Stimulated activated CD4-positive, alpha-beta T cell treated with anti-CD3 and anti-CD28 coated beads, Interleukin-2, amount 100 ng/mL, for 48 hours (primary cell): ENCODE results near the gene PJA2.
A peak's percentile ranks its signal among the peaks of the same experiment; 100 is the strongest.
"Not testable (repeated sequence)": the region's sequence is repeated elsewhere in the genome, so short reads cannot be mapped to it uniquely, and the experiment has no call there.

ENCODE experiments used
- DNase-seq, 2 donors: peaks; one replicate each; pipeline ENCODE4 v3.0.0-alpha.2; 2020

PJA2 gene, protein sequence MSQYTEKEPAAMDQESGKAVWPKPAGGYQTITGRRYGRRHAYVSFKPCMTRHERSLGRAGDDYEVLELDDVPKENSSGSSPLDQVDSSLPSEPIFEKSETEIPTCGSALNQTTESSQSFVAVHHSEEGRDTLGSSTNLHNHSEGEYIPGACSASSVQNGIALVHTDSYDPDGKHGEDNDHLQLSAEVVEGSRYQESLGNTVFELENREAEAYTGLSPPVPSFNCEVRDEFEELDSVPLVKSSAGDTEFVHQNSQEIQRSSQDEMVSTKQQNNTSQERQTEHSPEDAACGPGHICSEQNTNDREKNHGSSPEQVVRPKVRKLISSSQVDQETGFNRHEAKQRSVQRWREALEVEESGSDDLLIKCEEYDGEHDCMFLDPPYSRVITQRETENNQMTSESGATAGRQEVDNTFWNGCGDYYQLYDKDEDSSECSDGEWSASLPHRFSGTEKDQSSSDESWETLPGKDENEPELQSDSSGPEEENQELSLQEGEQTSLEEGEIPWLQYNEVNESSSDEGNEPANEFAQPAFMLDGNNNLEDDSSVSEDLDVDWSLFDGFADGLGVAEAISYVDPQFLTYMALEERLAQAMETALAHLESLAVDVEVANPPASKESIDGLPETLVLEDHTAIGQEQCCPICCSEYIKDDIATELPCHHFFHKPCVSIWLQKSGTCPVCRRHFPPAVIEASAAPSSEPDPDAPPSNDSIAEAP

DNA sequence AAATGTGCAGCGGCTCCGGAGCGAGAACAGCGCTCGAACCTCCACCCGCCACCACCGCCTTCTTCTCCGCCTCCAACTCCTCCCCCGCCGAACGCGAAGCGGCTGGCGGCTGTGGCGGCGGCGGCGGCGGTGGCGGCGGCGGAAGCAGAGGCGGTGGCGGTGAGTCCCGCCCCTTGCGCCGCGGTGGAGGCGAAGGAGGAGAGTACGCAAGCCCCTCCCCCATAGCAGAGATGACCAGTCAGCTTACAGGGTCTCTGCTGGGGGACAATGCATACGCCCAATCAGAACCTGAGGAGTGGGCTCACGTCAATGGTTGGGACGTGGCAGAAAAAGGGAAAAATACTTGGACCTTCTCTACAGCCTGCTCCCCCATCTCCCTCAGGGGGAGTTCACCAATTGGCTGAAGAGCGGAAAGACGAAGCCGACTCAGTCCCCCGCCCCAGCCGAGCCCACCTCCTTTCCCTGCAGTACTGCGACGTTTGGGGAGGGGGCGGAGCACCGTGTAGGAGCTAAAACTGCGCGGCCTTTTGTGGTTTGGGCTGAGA, at the start of gene PJA2:
Gene PJA2 (minus strand): TSS at position 131 of the 545 bp plus-strand sequence. CDS start 26,541 bp downstream, outside the sequence.
- DNase-seq = peak; percentile 92 to 94

DNA sequence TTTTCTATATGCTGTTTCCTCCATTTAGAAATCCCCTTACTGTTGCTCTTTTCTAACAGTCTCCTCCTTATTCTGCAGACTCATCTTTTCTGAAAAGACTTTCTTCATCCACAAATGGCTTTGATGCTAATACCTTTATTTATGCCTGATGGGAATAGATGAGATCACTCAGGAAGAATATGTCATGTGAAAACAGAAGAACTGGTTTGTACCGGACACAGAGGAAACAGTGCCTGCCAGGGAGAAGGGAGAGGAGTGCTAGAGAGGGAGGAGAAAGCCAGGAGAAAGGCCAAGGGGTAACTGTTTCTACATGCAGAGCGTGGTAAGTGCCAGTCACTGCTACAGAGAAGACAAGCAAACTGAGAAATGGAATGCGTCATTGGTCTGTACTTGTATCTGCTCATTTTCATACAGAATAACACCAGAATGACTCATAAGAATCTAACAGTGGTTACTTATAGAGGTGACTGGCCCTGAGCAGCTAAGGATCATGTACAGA, 45.9 kb upstream of the PJA2 start:
- no peak for DNase-seq

DNA sequence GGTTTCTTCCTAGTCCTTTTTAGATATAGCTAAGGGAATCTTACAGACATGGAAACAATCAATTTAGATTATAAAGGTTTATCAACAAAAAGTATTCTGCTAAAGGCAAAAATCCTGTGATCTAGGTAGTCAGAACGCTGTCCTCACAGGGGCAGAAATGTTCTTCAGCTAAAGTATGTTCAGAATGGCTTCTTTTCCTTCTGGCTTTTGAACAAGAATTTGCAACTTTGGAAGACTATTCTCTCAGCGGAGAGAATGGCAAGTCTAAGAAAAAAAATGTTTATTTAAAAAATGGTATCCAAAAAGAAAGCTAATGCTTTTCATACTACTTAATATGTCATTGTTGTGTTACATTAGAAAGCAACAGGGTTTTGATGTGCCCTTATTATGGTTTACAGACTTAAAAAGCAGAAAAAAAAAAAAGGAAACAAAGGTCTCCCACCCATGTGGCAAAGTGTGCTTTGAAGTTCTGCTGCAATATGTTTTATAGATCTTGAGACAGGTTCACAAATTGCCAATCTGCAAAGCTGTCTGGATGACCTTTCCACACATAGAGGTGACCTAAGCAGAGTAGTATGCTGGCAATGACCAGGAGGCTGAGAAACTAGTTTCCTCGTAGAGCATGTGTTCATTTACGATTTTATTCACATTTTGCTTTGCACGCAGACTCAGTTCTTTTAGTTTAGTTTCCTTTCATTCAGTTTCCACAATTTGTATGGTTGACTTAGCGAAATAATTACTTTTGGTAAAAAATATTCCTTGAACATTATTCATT, 45.1 kb upstream of the PJA2 start:
- no peak for DNase-seq

DNA sequence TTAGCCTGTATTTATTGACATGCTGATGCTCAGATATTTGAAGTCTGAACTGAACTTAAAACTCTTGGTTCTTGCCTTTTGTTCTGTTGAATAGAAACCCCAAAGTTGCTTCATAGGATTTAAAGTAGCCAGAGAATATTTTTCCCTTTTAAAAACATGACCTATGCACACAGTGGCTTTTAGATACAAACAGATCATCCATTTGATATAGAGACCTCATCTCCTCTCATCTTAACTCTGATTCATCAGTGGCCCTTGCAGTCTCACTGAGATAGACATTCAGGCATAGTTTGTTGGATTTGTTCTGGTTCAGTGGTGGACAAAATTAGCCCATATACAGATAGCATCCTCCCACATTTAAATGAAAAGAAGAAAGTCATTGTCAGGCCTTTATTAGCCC, 43.5 kb upstream of the PJA2 start:
- no peak for DNase-seq

DNA sequence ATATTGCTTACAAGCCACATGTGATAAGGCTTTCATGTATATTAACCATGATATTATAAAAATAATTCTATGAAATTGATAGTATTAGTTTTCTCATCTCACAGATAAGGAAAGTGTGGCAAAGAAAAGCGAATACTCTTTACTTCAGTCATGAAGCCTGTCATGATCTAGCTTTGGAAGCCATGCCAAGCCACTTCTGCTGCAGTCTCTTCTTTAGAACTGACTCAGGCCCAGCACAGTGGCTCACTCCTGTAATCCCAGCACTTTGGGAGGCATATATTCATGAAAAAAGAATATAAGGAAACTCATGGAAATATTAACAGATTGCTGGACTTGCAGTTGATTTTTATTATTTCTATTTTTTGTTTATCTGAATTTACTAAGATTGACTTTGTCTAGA, 42.9 kb upstream of the PJA2 start:
- no peak for DNase-seq

DNA sequence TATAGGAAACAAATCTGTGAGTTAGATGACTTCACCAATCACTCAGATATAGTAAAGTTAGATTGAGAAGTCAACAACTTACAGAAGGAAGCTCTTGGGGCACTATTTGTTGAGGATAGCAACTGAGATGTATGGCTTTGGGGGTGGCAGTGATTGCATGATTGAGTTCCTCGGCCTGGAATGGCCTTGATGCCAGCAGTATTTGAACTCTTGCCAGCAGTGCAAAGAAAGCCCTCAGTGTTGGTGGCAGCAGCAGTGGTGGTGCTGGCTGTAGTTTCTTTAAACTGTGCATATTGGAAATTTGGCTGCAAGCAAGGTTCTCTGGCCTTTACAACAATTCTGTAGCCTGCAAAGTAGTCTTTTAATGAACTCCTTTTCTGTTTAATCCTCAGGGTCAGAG, 41.4 kb upstream of the PJA2 start:
- no peak for DNase-seq

DNA sequence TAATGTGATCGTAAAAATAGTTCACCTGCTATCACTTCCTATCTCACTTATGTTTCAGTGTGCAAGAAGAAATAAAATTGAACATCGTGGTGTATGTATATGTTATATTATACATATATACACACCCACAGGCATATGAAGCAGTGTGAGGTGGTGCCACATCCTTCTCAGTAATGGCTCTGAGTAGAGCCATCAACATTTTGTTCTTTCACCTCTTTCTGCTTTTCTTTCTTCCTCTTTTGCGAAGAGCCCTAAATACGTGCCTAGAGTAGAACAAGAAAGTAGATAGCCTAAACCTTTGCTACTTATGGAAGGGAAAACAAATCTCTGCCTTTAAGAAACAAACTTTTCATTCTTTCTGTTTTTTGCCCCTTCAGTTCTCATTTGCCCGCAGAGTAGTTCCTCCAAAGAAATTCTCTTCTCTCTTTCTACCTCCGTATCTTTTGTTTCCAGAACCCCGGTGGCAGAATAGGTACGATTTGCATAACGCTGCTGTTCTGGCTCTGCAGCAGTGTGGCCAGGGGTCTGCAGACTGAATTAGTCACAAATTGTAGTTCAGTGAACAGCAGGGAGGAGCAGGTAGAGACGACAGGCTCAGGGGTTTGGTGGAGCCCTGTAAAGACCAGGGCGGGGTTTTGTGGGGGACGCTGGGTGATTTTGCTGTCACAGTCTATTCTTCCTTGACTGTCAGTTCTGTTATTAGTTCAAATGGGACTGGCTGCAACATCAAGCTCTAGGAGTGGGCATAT, 40.5 kb upstream of the PJA2 start:
- DNase-seq = no peak

DNA sequence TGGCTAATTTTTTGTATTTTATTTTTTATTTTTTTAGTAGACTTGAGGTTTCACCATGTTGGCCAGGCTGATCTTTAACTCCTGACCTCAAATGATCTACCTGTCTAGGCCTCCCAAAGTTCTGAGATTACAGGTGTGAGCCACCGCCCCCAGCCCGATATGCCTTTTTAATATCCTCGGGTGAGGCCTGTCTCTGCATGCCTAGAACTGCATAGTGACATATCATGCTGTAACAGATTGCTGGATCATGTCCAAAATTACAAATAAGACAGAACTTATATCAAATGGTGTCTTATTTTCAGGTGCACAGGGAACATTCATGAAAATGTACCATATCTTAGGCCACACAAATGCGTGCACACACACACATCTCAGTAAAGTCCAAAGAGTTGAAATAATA, 39.1 kb upstream of the PJA2 start:
- no peak for DNase-seq

DNA sequence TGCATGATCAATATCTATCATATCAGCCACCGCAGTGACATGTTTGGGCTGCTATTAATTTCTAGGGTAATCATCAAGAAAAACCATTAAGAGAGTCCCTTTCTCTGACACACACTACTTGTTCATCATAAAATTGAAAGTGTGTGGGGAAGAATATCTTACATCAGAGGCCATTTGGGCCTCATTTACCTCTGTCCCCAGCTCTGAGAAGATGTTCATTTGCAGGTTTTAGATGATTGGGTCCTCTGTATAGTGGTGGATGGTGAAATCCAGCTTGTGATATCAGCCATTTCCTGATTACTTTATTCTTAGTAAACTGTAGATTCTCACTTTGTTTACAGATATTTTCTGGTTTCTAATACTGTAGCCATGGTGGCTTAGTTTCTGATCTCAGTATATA, 29.8 kb upstream of the PJA2 start:
- DNase-seq = no peak

DNA sequence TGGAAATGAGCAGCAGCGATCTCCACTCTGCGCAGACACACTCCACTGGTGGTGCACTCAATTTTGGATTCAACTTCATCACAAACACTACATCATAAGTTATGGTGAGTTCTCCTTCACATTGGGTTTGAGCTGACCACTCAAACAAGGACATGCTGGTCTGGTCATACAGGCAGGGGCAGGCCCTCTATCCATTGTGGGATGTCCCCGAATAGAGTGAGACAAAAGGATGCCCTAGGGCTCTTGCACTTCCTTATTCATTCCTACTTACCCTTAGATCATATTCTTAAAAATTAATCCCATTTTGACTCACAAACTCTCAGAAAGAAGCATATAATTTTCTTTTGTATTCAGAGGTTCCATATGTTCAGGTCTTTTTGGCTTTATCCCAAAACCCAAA, 16.3 kb upstream of the PJA2 start:
- no peak for DNase-seq

DNA sequence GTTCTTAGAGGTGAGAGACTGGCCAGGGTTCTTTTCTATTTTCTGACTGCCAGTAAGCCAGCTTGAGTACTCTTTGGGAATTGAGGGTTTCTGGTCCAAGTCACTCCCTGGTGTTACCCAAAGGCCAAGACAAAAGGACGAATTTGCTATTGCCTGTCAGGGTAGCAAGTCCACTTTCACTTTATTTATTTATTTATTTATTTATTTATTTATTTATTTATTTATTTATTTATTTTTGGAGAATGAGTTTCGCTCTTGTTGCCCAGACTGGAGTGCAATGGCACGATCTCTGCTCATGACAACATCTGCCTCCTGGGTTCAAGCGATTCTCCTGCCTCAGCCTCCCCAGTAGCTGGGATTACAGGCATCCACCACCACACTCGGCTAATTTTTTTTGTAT, 15.7 kb upstream of the PJA2 start:
- DNase-seq = not testable (repeated sequence)

DNA sequence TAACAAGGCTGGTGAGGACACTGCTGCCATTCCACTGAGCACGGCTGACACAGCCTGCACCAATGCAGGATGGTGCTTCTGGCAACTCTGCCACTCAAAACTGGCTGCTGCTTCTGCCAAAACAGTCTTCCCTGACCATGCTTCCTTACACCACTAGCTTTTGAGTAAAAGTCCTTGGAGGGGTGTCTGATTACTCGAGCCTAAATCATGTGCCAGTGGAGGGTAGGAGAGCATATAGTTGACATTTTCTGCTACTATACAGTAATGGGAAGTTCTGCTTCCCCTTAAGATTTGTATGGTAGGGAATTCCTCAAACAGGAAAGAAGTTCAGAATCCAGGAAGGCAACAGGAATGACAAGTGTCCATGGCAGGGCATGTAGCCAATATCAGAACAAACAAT, 12.2 kb upstream of the PJA2 start:
- no peak for DNase-seq

DNA sequence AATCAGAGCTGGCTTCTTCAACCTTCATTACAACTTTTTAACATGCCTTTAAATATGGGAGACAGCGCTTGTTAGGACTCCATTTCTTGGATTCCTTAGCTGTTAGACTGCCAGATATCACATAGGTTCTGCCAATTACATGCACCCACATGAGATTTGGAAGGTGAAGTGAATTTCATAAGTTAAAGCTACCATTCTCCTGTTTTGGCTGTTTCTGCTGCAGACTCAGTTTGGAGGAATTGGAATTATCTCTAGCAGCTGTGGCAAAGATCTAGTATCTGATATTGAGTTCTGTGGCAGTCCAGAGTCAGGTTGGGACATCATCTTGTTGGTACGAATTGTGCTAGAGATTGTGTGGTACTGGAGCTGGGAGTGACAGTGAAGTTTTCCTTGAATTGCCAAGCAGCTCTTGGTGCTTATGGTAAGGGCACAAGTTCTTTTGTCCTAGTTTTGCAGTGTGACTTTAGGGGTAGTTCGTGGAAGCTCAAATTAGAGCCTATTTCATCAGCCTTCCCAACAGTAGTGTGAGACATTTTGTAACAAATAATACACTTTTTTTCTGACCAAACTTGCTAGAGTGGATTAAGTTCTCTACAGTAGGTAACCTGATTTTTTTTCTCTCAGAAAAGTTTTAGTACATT, 9.1 kb upstream of the PJA2 start:
- no peak for DNase-seq

DNA sequence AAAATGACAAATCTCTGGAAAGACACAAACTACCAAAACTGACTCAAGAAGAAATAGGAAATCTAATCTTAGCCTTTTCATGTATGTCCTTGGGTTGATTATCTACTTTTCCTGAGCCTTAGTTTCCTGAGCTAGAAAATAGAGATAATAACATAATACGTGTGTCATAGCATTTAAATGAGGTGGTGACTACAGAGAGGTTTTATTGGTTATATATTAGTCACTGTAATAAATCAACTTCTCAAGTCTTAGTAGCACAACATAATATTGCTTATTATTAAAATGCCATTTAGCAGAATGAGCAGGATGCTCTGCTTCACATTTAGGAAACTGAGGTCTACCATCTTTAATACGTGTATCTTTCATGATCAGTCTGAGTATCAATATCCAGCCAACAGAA, 7.1 kb upstream of the PJA2 start:
- DNase-seq = no peak

DNA sequence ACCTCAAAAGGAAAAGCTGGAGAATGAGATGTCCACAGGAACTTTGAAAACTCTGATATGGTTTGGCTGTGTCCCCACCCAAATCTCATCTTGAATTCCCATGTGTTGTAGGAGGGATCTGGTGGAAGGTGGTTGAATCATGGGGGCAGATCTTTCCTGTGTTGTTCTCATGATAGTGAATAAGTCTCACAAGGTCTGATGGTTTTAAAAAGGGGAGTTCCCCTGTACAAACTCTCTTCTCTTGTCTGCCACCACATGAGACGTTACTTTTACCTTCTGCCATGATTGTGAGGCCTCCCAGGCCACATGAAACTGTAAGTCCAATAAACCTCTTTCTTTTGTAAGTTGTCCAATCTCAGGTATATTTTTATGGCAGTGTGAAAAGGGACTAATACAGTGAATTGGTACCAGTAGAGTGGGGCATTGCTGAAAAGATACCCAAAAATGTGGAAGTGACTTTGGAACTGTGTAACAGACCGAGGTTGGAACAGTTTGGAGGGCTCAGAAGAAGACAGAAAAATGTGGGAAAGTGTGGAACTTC, 4.2 kb upstream of the PJA2 start:
- DNase-seq = not testable (repeated sequence)

DNA sequence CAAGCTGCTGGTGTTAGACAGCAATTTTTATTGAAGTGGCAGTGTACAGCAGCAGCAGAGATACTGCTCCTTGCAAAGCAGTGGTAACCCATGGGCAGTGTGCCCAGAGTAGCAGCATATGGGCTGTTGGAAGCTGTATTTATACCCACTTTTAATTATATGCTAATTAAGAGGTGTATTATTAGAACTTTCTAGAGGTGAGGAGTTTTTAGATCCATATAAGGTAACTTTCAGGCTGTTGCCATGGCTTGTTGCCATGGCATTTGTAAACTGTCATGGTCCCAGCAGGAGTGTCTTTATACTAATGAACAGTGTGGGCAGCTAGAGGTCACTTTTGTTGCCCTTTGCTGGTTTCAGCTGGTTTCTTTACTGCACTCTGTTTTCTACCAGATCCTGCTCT, 3.7 kb upstream of the PJA2 start:
- DNase-seq = no peak

DNA sequence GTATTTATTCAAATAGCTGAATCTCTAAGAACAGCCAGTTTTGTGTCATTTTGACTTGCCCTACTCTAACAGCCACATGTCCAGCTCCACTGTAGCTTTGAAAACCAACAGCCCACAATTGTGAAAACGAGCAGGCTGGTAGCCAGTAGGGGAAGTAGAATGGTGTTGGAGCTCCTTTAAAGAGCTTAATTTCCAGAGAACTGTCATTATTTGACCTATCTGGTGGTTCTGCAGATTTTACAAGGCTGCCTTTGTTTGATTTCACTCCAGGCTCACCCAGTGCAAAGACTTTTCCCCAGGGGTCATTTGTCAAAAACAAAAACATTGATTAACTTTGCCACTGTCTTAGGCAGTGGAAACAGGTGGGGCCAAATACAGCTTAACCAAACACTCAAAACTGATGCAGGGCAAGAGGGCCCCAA, 3.2 kb upstream of the PJA2 start:
- no peak for DNase-seq

DNA sequence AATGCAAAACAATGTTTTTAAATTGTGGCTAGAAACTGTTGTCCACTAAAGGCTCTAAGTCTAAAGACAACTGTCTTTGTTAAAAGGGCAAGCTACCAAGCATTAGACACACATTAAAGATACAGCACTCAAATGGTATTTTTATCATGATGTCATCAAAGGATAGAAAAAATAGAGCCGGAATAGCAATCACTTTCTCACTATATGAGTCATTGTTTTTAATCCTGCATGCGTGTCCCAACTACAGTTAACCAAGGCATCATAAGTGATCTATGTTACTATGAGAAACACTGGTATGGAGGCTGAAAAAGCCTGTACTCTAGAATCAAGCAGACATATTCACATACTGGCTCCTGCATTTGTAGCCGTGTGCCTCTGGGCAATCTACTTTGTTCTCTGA, 1.9 kb upstream of the PJA2 start:
- DNase-seq = no peak

DNA sequence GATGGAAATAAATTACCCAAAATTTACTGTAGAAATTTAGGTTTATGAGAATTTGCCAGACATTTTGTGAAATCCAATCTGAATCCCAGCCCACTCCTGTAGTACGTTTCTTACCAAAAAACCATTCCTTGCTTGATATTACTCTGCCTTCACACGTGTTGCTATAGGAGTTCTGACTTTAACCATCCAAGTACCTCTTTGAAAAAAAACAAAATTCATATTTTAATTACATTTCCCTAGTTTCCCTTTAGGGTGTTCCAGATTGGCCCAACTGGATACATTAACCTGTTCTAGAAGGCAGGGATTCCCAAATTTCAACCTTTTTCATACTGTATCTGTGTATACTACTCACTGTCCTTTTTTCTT, 1.4 kb upstream of the PJA2 start:
- no peak for DNase-seq

DNA sequence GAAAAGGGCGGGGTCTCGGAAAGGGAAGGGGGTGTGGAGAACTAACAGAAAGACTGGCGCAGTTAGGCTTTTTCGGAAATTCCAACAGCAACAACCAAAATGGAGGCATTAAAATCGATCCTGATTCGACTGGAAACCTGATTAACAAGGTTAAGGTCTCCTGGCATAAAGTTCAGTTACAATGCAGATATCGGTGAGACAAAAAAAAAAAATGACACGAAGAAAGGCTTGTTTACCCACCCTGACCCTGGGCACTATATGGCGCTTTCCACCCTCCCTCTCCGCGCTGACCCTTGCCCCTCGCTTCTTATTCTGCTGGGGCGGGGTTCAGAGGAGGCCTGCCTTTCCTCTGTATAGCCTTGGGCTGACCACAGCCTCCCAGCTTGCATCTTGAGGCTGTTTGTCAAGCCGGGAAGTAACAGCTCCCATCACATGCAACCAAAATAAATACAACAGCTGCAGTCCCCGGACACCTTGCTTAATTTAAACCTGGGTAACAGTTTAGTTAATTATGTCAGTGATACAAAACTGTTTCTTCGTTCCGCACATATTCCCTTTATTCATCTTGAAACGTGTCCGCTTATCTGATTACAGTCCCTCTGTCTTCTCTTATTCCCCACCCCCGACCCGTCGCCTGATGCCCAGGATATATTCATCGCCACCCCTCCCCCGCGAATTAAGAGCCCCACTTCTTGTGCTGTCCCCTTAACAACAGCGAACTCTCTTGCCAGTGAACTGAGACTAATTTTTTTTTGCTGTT, 795 bp upstream of the PJA2 start:
- peak; percentile 15 for DNase-seq
